Body of pancreas (tissue), 4 donors: Measurements from ENCODE around the gene TCP11. TPM values are rescaled to one million over a fixed set of nuclear protein-coding genes. Genes with fewer than 3 reads are reported as not detected.

ENCODE experiments used
- ATAC-seq: fragments of 150-250 bp; one replicate; pipeline ENCODE4 v1.9.1; 2016
- DNase-seq, 4 donors: peaks; one replicate each; pipeline ENCODE4 v3.0.0-alpha.2; 2019
- H3K27ac ChIP-seq, 4 donors: fragments of 200-600 bp; sonication (generic); 1 replicate in 3 of 4; 2 replicates in 1 of 4; pipeline versions ENCODE4 v1.5.1 to v1.6.1; 2016 to 2019; ENCODE audit warnings: mild to moderate bottlenecking in 1 of 4, mixed read lengths in 1 of 4, moderate library complexity in 1 of 4
- H3K27me3 ChIP-seq, 2 donors: fragments of 200-600 bp; sonication (generic); one replicate each; pipeline ENCODE4 v1.6.0; 2016; ENCODE audit warnings: mild to moderate bottlenecking in 1 of 2
- H3K36me3 ChIP-seq, 2 donors: fragments of 200-600 bp; sonication (generic); replicated peaks in 1 of 2; 2 replicates each; pipeline ENCODE4 v1.5.1; 2016; ENCODE audit warnings: low read depth in 2 of 2; ENCODE audit not compliant: insufficient read depth in 1 of 2
- H3K4me1 ChIP-seq: fragments of 200-600 bp; sonication (generic); one replicate; pipeline ENCODE4 v1.6.0; 2016
- H3K4me3 ChIP-seq, 2 donors: fragments of 200-600 bp; sonication (generic); 1 replicate in 1 of 2; 2 replicates in 1 of 2; pipeline ENCODE4 v1.5.1; 2016 to 2019
- H3K9me3 ChIP-seq, 3 donors: fragments of 200-600 bp; sonication (generic); 1 replicate in 2 of 3; 2 replicates in 1 of 3; pipeline ENCODE4 v1.5.1; 2016
- POLR2A ChIP-seq, 3 donors: fragments of 450-650 bp; IDR thresholded peaks; one replicate each; pipeline ENCODE4 v1.6.1; 2016; ENCODE audit warnings: antibody characterized with exemption in 3 of 3, mild to moderate bottlenecking in 2 of 3
- WGBS, 2 donors: methylation state at CpG; one replicate each; pipeline ENCODE4 v1.1.5; 2017; 5-methylcytosine and 5-hydroxymethylcytosine counted together
- intact Hi-C: fragments of 100-400 bp; cut with DNase I; formaldehyde crosslinking; loops from one replicate; pipeline ENCODE4 v1.15.1; 2023
- total RNA-seq, 2 donors: library from RNA; depleted of rRNA; stranded (reverse); fragments of >200 nt; gene quantifications; one replicate each; pipeline ENCODE4 v1.1.0, GENCODE V29; 2016
- TF ChIP-seq, protein P1 (sequence below), 7 experiments: fragments of 450-650 bp in 4 of 7; fragments of 200-600 bp in 3 of 7; sonication (generic) in 3 of 7; IDR thresholded peaks; one replicate each; pipeline ENCODE4 v1.5.1; 2016 to 2019; ENCODE audit warnings: antibody characterized with exemption in 7 of 7

Gene TCP11
- total RNA-seq, 2 donors from 2014 or later = not detected

DNA sequence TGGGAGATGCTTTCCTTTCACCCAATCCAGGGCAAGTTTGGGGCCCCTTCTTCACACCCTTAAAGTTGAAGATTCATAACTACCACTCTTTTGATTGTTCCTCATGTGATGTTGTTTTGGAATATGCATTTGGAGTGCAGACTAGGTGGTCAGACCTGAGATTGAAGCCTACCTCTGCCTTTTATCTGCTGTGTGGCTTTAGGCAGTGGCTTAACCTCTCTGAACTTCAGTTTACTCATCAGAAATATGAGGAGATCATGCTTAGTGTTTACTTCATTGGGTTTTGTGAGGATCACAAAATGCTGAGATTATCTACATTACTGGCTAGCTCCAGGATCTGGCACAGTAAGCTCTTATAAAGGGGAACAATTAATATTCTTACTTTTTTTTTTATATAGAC, 26.4 kb upstream of the TCP11 start:
- TF ChIP-seq, protein P1, sequence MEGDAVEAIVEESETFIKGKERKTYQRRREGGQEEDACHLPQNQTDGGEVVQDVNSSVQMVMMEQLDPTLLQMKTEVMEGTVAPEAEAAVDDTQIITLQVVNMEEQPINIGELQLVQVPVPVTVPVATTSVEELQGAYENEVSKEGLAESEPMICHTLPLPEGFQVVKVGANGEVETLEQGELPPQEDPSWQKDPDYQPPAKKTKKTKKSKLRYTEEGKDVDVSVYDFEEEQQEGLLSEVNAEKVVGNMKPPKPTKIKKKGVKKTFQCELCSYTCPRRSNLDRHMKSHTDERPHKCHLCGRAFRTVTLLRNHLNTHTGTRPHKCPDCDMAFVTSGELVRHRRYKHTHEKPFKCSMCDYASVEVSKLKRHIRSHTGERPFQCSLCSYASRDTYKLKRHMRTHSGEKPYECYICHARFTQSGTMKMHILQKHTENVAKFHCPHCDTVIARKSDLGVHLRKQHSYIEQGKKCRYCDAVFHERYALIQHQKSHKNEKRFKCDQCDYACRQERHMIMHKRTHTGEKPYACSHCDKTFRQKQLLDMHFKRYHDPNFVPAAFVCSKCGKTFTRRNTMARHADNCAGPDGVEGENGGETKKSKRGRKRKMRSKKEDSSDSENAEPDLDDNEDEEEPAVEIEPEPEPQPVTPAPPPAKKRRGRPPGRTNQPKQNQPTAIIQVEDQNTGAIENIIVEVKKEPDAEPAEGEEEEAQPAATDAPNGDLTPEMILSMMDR (IDR thresholded peaks at IDR 0.05) = no peak
- TF ChIP-seq POLR2A (IDR thresholded peaks at IDR 0.05) = no peak
- DNase-seq = no peak
- intact Hi-C loops = no loop called here
- no peaks in the 10 kb centered on the region for H3K9me3 ChIP-seq
- no peak overlapping the region for H3K27ac ChIP-seq
- H3K4me3 ChIP-seq = no peak overlapping the region
- H3K36me3 ChIP-seq = no peaks in the 10 kb centered on the region
- H3K27me3 ChIP-seq = no peaks in the 10 kb centered on the region
- H3K4me1 ChIP-seq = peaks cover 16% of the 10 kb centered on the region
- no peak for ATAC-seq

DNA sequence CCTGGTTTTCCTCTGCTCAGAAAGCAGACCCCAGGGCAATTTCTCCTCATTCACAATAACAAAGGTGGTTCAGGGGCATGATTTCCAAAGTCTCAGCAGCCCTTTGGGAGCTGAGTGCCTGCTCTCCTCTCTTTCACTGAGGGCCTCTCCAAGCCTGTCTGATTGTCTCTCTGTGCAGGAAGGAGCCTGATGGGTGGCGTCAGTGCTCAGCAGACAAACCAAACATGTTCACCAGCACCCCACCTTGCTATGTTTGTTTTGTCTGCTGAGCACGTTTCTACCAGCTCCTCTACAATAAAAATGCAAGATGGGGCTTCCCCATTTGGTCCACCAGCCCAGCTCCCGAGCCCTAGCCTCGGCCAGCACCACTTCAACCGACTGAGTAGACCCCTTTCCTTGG, 25.4 kb upstream of the TCP11 start:
- Histone ChIP-seq H3K36me3 (no peaks in the 10 kb centered on the region), H3K4me3 (no peak overlapping the region), H3K27ac (peak overlapping the region in 2 of 4 donors; percentile 59 to 77), H3K4me1 (peaks cover 23% of the 10 kb centered on the region), H3K27me3 (no peaks in the 10 kb centered on the region), H3K9me3 (no peaks in the 10 kb centered on the region)
- TF ChIP-seq POLR2A (IDR thresholded peaks at IDR 0.05) = no peak
- TF ChIP-seq, protein P1 (IDR thresholded peaks at IDR 0.05) = no peak
- ATAC-seq = no peak
- no peak for DNase-seq
- intact Hi-C loops = no loop called here
- WGBS, 2 donors = 79 to 86% methylated on average over 5 of the region's 5 CpGs

DNA sequence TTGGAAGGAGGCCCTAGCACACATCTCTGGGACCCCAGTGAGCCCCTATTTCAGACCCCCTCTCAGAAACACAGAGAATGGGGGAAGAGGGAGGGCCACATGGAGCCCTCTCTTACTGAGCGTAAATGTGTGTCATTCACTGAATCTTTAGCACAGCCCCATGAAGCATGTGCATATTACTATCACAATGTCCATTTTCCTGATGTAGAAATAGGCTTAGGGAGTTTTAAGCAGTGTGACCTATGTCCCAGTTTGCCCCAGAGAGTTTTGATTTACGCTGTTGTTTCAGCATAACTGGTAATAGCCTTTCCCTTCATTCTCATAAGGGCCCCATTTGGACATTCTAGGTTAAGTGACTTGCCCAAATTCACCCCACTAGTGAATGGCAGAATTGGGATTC, 25.0 kb upstream of the TCP11 start:
- Histone ChIP-seq H3K27me3 (no peaks in the 10 kb centered on the region), H3K9me3 (no peaks in the 10 kb centered on the region), H3K27ac (peak overlapping the region; percentile 20 to 77 (median 58)), H3K36me3 (no peaks in the 10 kb centered on the region), H3K4me3 (no peak overlapping the region), H3K4me1 (peaks cover 23% of the 10 kb centered on the region)
- no peak for DNase-seq
- TF ChIP-seq POLR2A (IDR thresholded peaks at IDR 0.05) = no peak
- TF ChIP-seq, protein P1 (IDR thresholded peaks at IDR 0.05) = no peak
- intact Hi-C loops = no loop called here
- 92 to 100% methylated on average over 2 of the region's 2 CpGs for WGBS, 2 donors
- ATAC-seq = no peak

DNA sequence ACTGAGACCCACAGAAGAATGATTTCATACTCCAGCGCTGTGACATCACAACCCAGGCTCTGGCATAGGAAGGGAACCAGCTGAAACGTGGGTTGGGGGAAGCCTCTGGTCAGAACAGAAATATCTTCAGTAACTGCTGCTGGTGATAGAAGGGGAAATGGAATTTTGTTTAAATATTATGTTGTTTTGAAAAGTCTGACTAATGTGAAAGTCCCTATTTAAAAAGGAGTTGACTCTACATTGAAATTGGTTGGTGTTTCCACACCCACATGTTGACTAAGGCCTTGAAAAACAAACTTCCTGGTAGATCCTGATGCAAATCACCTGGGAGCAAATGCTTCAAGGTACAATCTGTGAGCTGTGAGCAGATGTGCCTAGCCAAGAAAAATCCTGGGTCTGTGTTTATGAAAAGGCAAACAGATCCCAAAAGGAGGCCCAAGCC, 24.5 kb upstream of the TCP11 start:
- H3K4me1 ChIP-seq = peaks cover 23% of the 10 kb centered on the region
- DNase-seq (peak in 3 of 4 donors; percentile 30 to 68 (median 34)), ATAC-seq (peak; percentile 87)
- H3K36me3 ChIP-seq = no peaks in the 10 kb centered on the region
- no peaks in the 10 kb centered on the region for H3K9me3 ChIP-seq
- 67 to 75% methylated on average over 2 of the region's 2 CpGs for WGBS, 2 donors
- TF ChIP-seq, protein P1 (IDR thresholded peaks at IDR 0.05) = no peak
- no peak for TF ChIP-seq POLR2A (IDR thresholded peaks at IDR 0.05)
- H3K27ac ChIP-seq = peak overlapping the region; percentile 20 to 77 (median 58)
- intact Hi-C loops = no loop called here
- H3K4me3 ChIP-seq = no peak overlapping the region
- H3K27me3 ChIP-seq = no peaks in the 10 kb centered on the region

DNA sequence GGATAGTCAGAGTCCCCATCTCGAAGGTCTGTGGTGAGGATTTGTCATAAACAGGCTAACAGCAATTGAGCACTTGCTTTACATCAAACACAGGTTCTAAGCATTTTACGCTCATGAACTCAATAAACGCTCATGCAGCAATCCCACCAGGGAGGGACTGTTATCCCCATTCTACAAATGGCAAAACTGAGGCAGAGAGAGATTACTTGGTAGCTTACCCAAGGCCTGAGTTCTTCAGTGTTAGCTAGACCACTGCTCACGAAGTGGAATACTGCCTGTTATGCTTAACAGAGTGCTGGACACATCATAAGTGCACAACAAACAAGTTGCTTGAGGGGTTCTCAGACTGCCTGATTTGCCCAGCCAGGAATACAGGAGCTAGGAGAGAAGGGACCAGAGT, 23.7 kb upstream of the TCP11 start:
- peaks cover 23% of the 10 kb centered on the region for H3K4me1 ChIP-seq
- no peak for TF ChIP-seq POLR2A (IDR thresholded peaks at IDR 0.05)
- TF ChIP-seq, protein P1 (IDR thresholded peaks at IDR 0.05) = no peak
- no peak overlapping the region for H3K27ac ChIP-seq
- H3K27me3 ChIP-seq = no peaks in the 10 kb centered on the region
- H3K9me3 ChIP-seq = no peaks in the 10 kb centered on the region
- intact Hi-C loops = no loop called here
- WGBS, 2 donors = 93 to 95% methylated on average over 4 of the region's 4 CpGs
- DNase-seq = no peak
- H3K36me3 ChIP-seq = no peaks in the 10 kb centered on the region
- ATAC-seq = no peak
- no peak overlapping the region for H3K4me3 ChIP-seq
